ENCODE measurements around the gene BPIFB2.

The BPIFB2 gene

GRCh38 chr20:33069673-33070072 lies 62.2 kb downstream of the BPIFB2 start:
- no peak for TF ChIP-seq CTCF (IDR thresholded peaks at IDR 0.05; ENCODE audit: extremely low read depth, insufficient read depth, missing control alignments)
- in situ Hi-C loops (cut with MboI; ENCODE audit: low pct_unique_long_range_greater_than_20kb, low sequenced_read_pairs, unreplicated experiment) = no loop called here
- no peak for DNase-seq (ENCODE audit: low spot score)

- no peak for DNase-seq (ENCODE audit: low spot score)
- TF ChIP-seq CTCF (IDR thresholded peaks at IDR 0.05; ENCODE audit: extremely low read depth, insufficient read depth, missing control alignments) = no peak
- in situ Hi-C loops (cut with MboI; ENCODE audit: low pct_unique_long_range_greater_than_20kb, low sequenced_read_pairs, unreplicated experiment) = no loop called here
Observed at GRCh38 chr20:33070111-33071053, 62.9 kb downstream of the BPIFB2 start.

- no peak for DNase-seq (ENCODE audit: low spot score)
- TF ChIP-seq CTCF (IDR thresholded peaks at IDR 0.05; ENCODE audit: extremely low read depth, insufficient read depth, missing control alignments) = no peak
- in situ Hi-C loops (cut with MboI; ENCODE audit: low pct_unique_long_range_greater_than_20kb, low sequenced_read_pairs, unreplicated experiment) = no loop called here
Observed at GRCh38 chr20:33071198-33071597, 63.7 kb downstream of the BPIFB2 start.

- in situ Hi-C loops (cut with MboI; ENCODE audit: low pct_unique_long_range_greater_than_20kb, low sequenced_read_pairs, unreplicated experiment) = no loop called here
- DNase-seq (ENCODE audit: low spot score) = no peak
- no peak for TF ChIP-seq CTCF (IDR thresholded peaks at IDR 0.05; ENCODE audit: extremely low read depth, insufficient read depth, missing control alignments)
Observed at GRCh38 chr20:33072362-33072761, 64.9 kb downstream of the BPIFB2 start.

- in situ Hi-C loops (cut with MboI; ENCODE audit: low pct_unique_long_range_greater_than_20kb, low sequenced_read_pairs, unreplicated experiment) = no loop called here
- no peak for TF ChIP-seq CTCF (IDR thresholded peaks at IDR 0.05; ENCODE audit: extremely low read depth, insufficient read depth, missing control alignments)
- no peak for DNase-seq (ENCODE audit: low spot score)
Observed at GRCh38 chr20:33072813-33073212, 65.3 kb downstream of the BPIFB2 start.
